Spleen (tissue), 11 donors: Measurements from ENCODE around the gene SH3BP5L. TPM values are rescaled to one million over a fixed set of nuclear protein-coding genes. Genes with fewer than 3 reads are reported as not detected.
A peak's percentile ranks its signal among the peaks of the same experiment; 100 is the strongest.
"Not testable (repeated sequence)": the region's sequence is repeated elsewhere in the genome, so short reads cannot be mapped to it uniquely, and the experiment has no call there.

Experiments
- DNase-seq: peaks from one replicate; pipeline ENCODE4 v3.0.0-alpha.2; 2020
- H3K27ac ChIP-seq, 8 donors: fragments of 200-600 bp; sonication (generic) in 7 of 8; 1 replicate in 4 of 8; 2 replicates in 4 of 8; pipeline versions ENCODE4 v1.5.0 to v1.8.0; 2016 to 2021; ENCODE audit warnings: inconsistent platforms in 4 of 8, mild to moderate bottlenecking in 4 of 8, moderate library complexity in 1 of 8
- H3K27me3 ChIP-seq, 7 donors: fragments of 200-600 bp; sonication (generic) in 6 of 7; replicated peaks in 1 of 7; 1 replicate in 4 of 7; 2 replicates in 3 of 7; pipeline versions ENCODE4 v1.5.0 to v1.8.0; 2016 to 2021; ENCODE audit warnings: inconsistent platforms in 3 of 7, mild to moderate bottlenecking in 1 of 7
- H3K36me3 ChIP-seq, 6 donors: fragments of 200-600 bp; sonication (generic) in 5 of 6; 1 replicate in 4 of 6; 2 replicates in 2 of 6; pipeline versions ENCODE4 v1.5.0 to v1.8.0; 2016 to 2021; ENCODE audit warnings: inconsistent platforms in 2 of 6
- H3K4me1 ChIP-seq, 6 donors: fragments of 200-600 bp; sonication (generic) in 5 of 6; 1 replicate in 3 of 6; 2 replicates in 3 of 6; pipeline versions ENCODE4 v1.5.0 to v1.8.0; 2016 to 2021; ENCODE audit warnings: inconsistent platforms in 3 of 6
- H3K4me3 ChIP-seq, 8 donors: fragments of 200-600 bp; sonication (generic) in 7 of 8; 1 replicate in 4 of 8; 2 replicates in 4 of 8; pipeline versions ENCODE4 v1.5.0 to v1.8.0; 2016 to 2021; ENCODE audit warnings: inconsistent platforms in 4 of 8, mild to moderate bottlenecking in 4 of 8, moderate library complexity in 2 of 8
- H3K9me3 ChIP-seq, 8 donors: fragments of 200-600 bp; sonication (generic) in 7 of 8; 1 replicate in 4 of 8; 2 replicates in 4 of 8; pipeline versions ENCODE4 v1.5.0 to v1.8.0; 2016 to 2021; ENCODE audit warnings: inconsistent platforms in 4 of 8
- POLR2A ChIP-seq, 3 donors: fragments of 450-650 bp; IDR thresholded peaks; one replicate each; pipeline ENCODE4 v1.5.1; 2017; ENCODE audit warnings: antibody characterized with exemption in 3 of 3, mild to moderate bottlenecking in 1 of 3
- POLR2AphosphoS5 ChIP-seq, 3 donors: sonication (generic); formaldehyde crosslinking; IDR thresholded peaks; one replicate each; pipeline ENCODE4 v1.5.1; 2017; ENCODE audit warnings: antibody characterized with exemption in 3 of 3
- WGBS, 5 donors: extraction: QIAGEN DNeasy Blood & Tissue Kit in 3 of 5; methylation state at CpG; one replicate each; pipeline versions ENCODE4 v1.1.5 to v1.1.7; 2013 to 2018; 5-methylcytosine and 5-hydroxymethylcytosine counted together
- intact Hi-C: fragments of 100-400 bp; cut with DNase I; formaldehyde crosslinking; loops from one replicate; pipeline ENCODE4 v1.15.0; 2023; ENCODE audit warnings: low total_unique reads
- polyA plus RNA-seq, 3 donors: library from polyadenylated mRNA; stranded (reverse); fragments of 200-250 nt; gene quantifications; one replicate each; pipeline ENCODE4 v1.2.1, GENCODE V29; 2013
- total RNA-seq, 7 donors: library from RNA; depleted of rRNA in 3 of 7; stranded (reverse); fragments of >200 nt in 3 of 7; fragmentation: NEBNext Ultra II Directional in 4 of 7; extraction: Animal tissue kit (Norgen Biotek cat#: 25700) in 4 of 7; gene quantifications; one replicate each; pipeline versions ENCODE4 v1.1.0 to v1.2.1, GENCODE V29; 2016 to 2021
- TF ChIP-seq, protein P1 (sequence below), 11 experiments: fragments of 200-600 bp in 7 of 11; fragments of 450-650 bp in 4 of 11; sonication (generic) in 4 of 11; IDR thresholded peaks in 8 of 11; conservative IDR thresholded peaks in 3 of 11; 1 replicate in 7 of 11; 2 replicates in 4 of 11; pipeline versions ENCODE4 v1.4.0 to v1.8.0; 2016 to 2021; ENCODE audit warnings: antibody characterized with exemption in 11 of 11, inconsistent platforms in 4 of 11, mild to moderate bottlenecking in 1 of 11
- donor health status: healthy with polysubstance abuse.
- donor health status: DM: no; HTN: no; CAD: no; lungs with moderate emphysema.
- donor health status: DM: no; HTN: no; CAD: no.
- donor health status: Bipolar disorder and iron deficiency.
- donor health status: healthy.
- donor health status: DM: no; HTN: no; CAD: no.
- donor health status: DM: yes; HTN: yes; CAD: no.

Gene SH3BP5L
- total and polyA plus RNA-seq, 10 donors, result 10.1 to 43.3 (median 30.6) TPM

DNA sequence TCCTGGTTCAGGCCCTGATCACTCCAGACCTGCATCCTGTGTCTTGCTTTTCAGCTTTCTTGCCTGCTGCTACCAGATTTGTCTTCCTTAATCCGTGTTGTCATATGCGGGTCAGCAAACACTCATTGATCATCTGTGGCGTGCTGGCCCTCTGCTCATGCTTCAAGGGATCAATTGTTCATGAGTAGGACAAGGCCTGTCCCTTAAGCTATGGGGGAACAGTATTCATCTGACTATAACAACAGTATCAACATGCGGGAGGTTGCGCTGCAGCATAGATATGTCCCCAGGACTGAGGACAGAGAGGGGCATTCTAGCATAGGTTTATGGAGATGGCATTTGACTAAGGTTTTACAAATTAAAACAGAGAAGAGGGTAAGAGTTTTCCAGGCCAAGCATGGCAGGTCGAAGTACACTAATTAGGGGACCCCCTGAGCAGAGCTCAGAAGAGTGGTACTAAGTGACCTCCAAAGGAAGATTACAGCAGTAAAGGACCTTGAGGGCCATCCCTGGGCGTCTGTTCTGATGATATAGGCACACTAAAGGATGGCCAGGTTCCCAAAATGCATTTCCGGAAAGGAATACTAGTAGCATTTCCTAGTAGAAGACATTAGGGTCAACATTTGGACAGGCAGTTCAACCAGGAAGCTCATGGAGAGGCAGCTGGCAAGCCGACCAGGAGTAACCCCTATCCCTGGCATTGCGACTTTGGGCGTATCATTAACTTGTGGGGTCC, 11.5 kb upstream of the SH3BP5L start:
- no peak for DNase-seq
- WGBS, 5 donors, result 45 to 50% (median 48%) methylated on average over 11 of the region's 11 CpGs
- no peaks in the 10 kb centered on the region for H3K9me3 ChIP-seq
- H3K4me3 ChIP-seq, result peak overlapping the region; percentile 70 to 89 (median 74)
- intact Hi-C loops, result no loop called here
- peaks cover 0 to 9% (median 0%) of the 10 kb centered on the region in 6 donors for H3K36me3 ChIP-seq
- peaks cover 22 to 62% (median 50%) of the 10 kb centered on the region in 6 donors for H3K4me1 ChIP-seq
- H3K27ac ChIP-seq, result peak overlapping the region; percentile 98 to 100 (median 100)
- TF ChIP-seq POLR2AphosphoS5 (IDR thresholded peaks at IDR 0.05) (no peak), POLR2A (IDR thresholded peaks at IDR 0.05) (no peak)
- TF ChIP-seq, protein P1, sequence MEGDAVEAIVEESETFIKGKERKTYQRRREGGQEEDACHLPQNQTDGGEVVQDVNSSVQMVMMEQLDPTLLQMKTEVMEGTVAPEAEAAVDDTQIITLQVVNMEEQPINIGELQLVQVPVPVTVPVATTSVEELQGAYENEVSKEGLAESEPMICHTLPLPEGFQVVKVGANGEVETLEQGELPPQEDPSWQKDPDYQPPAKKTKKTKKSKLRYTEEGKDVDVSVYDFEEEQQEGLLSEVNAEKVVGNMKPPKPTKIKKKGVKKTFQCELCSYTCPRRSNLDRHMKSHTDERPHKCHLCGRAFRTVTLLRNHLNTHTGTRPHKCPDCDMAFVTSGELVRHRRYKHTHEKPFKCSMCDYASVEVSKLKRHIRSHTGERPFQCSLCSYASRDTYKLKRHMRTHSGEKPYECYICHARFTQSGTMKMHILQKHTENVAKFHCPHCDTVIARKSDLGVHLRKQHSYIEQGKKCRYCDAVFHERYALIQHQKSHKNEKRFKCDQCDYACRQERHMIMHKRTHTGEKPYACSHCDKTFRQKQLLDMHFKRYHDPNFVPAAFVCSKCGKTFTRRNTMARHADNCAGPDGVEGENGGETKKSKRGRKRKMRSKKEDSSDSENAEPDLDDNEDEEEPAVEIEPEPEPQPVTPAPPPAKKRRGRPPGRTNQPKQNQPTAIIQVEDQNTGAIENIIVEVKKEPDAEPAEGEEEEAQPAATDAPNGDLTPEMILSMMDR (IDR thresholded peaks at IDR 0.05 in 8 of 11, conservative IDR thresholded peaks at IDR 0.05 in 3 of 11), result no peak
- H3K27me3 ChIP-seq, result no peaks in the 10 kb centered on the region

DNA sequence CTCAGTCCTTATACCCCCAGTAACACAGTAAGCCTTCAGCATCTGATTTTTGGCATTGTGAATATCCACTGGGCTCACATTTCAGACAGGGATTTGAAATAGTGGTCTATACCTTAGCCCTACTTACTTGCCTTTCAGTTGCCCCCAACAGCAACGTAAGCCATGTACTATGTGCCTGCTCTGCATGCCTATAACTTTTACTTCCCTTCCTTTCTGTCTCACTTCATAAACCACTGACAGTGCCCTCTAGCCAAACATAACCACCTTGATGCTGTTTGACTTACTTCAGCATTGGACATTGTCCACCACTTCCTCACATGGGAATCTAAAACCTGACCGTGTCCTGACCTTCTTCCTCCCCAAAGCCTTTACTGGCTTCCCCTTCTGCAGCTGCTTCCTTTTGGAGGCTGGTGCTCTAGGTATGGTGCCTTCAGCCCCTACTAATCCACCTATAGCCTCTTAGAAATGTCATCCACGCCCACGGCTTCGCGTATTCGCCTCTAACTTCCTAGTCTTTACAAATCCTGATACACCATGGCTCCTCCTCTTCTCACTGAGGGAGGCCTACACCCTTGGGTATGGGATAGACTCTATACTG, 8.7 kb upstream of the SH3BP5L start:
- WGBS, 5 donors, result 19 to 46% (median 30%) methylated on average over 7 of the region's 7 CpGs
- DNase-seq, result peak; percentile 67
- H3K27ac ChIP-seq, result peak overlapping the region in 3 of 8 donors; percentile 30 to 63 (median 56)

DNA sequence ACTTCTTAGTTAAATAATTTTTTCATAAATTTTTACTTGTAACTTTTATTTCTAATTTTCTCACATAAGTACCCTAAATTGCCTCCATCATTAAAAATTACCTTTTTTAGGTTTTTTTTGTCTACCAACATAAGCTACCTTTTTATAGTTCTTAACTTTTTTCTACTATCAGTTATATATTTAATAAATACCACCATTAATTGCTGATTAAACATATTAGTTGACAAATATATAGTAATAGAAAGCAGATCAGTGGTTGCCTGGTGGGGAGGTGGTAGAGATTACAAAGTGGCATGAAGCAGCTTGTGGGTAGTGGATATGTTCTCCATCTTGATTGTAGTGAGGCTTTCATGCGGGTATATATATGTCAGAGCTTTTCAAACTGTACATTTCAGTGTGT, 6.1 kb upstream of the SH3BP5L start:
- intact Hi-C loops, result no loop called here
- WGBS, 5 donors, result 88 to 98% (median 93%) methylated on average over 1 of the region's 1 CpG

More for the DNA sequence above, 8.7 kb upstream of the SH3BP5L start:
- Histone ChIP-seq H3K4me3 (no peak overlapping the region), H3K27me3 (no peaks in the 10 kb centered on the region), H3K4me1 (peaks cover 8 to 34% (median 23%) of the 10 kb centered on the region in 6 donors), H3K36me3 (no peaks in the 10 kb centered on the region), H3K9me3 (no peaks in the 10 kb centered on the region)
- intact Hi-C loops, result no loop called here
- TF ChIP-seq POLR2AphosphoS5 (IDR thresholded peaks at IDR 0.05) (peak in 1 of 3 donors; percentile 45), POLR2A (IDR thresholded peaks at IDR 0.05) (no peak)
- TF ChIP-seq, protein P1 (IDR thresholded peaks at IDR 0.05 in 8 of 11, conservative IDR thresholded peaks at IDR 0.05 in 3 of 11), result no peak

DNA sequence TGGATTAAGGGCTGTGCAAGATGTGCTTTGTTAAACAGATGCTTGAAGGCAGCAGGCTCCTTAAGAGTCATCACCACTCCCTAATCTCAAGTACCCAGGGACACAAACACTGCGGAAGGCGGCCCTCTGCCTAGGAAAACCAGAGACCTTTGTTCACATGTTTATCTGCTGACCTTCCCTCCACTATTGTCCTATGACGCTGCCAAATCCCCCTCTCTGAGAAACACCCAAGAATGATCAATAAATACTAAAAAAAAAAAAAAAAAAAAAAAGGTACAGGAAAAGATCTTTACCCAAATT, 5.0 kb upstream of the SH3BP5L start:
- DNase-seq, intact Hi-C loops: not testable (repeated sequence)
- 39 to 74% (median 69%) methylated on average over 2 to 3 of the region's 3 CpGs for WGBS, 5 donors

More for the DNA sequence above, 6.1 kb upstream of the SH3BP5L start:
- Histone ChIP-seq H3K27me3 (no peaks in the 10 kb centered on the region), H3K36me3 (no peaks in the 10 kb centered on the region), H3K27ac (no peak overlapping the region), H3K4me1 (peaks cover 4 to 41% (median 18%) of the 10 kb centered on the region in 6 donors), H3K9me3 (no peaks in the 10 kb centered on the region), H3K4me3 (no peak overlapping the region)
- DNase-seq, result no peak
- TF ChIP-seq POLR2AphosphoS5 (IDR thresholded peaks at IDR 0.05), result no peak
- TF ChIP-seq POLR2A (IDR thresholded peaks at IDR 0.05), result no peak
- TF ChIP-seq, protein P1 (IDR thresholded peaks at IDR 0.05 in 8 of 11, conservative IDR thresholded peaks at IDR 0.05 in 3 of 11), result no peak

More for the DNA sequence above, 5.0 kb upstream of the SH3BP5L start:
- not testable (repeated sequence) for H3K36me3 ChIP-seq, H3K4me3 ChIP-seq, H3K27ac ChIP-seq, H3K9me3 ChIP-seq, H3K27me3 ChIP-seq
- H3K4me1 ChIP-seq, result peaks cover 6 to 40% (median 20%) of the 10 kb centered on the region in 6 donors
